HEK293 (cell line): Measurements from ENCODE around the gene CACNB4.

Experiments used
- CTCF ChIA-PET: fragments of 350-600 bp; formaldehyde crosslinking; extraction: SDS; loops from one replicate; lab custom pipeline; 2021; ENCODE audit warnings: antibody characterized with exemption; lab: Yijun Ruan, JAX
- POLR2A ChIA-PET: fragments of 300-600 bp; formaldehyde crosslinking; extraction: SDS; loops from one replicate; lab custom pipeline; 2020; ENCODE audit warnings: antibody characterized with exemption, inconsistent platforms; lab: Yijun Ruan, JAX
- H3K27ac ChIP-seq: fragments of 200-500 bp; sonication (Bioruptor generic); 2 replicates; pipeline ENCODE4 v1.5.1; 2014; ENCODE audit warnings: low read depth, low read length, control low read depth, inconsistent platforms; ENCODE audit errors: extremely low read depth
- H3K36me3 ChIP-seq, 2 experiments: fragments of 200-500 bp in 1 of 2; sonication (Bioruptor generic) in 1 of 2; 1 replicate in 1 of 2; 2 replicates in 1 of 2; pipeline ENCODE4 v1.5.1; 2014 to 2017; ENCODE audit warnings: inconsistent platforms in 2 of 2, low read length in 2 of 2; ENCODE audit not compliant: control insufficient read depth in 2 of 2, insufficient read depth in 1 of 2
- H3K4me1 ChIP-seq: fragments of 200-500 bp; sonication (Bioruptor generic); 2 replicates; pipeline ENCODE4 v1.5.1; 2014; ENCODE audit warnings: mild to moderate bottlenecking, low read length, inconsistent platforms; ENCODE audit not compliant: control insufficient read depth, insufficient read depth
- H3K4me3 ChIP-seq: 2 replicates; pipeline ENCODE4 v1.5.1; 2011; ENCODE audit warnings: low read depth, mild to moderate bottlenecking, control low read depth, low read length, moderate library complexity
- H3K9me3 ChIP-seq: fragments of 200-500 bp; sonication (Bioruptor generic); 2 replicates; pipeline ENCODE4 v1.5.1; 2014; ENCODE audit warnings: low read depth, low read length, inconsistent platforms; ENCODE audit not compliant: control insufficient read depth, insufficient read depth
- GLI2 ChIP-seq: fragments of 450-650 bp; formaldehyde crosslinking; IDR thresholded peaks from 2 replicates; pipeline ENCODE4; 2017; ENCODE audit warnings: missing biosample characterization, missing genetic modification characterization, low read depth, borderline replicate concordance
- HIC1 ChIP-seq: fragments of 450-650 bp; formaldehyde crosslinking; IDR thresholded peaks from 2 replicates; pipeline ENCODE4 v1.5.1; 2016; ENCODE audit warnings: missing biosample characterization, missing genetic modification characterization
- REST ChIP-seq: fragments of 450-650 bp; formaldehyde crosslinking; IDR thresholded peaks from 2 replicates; pipeline ENCODE4 v1.5.1; 2016; ENCODE audit warnings: missing biosample characterization, missing genetic modification characterization
- SCRT1 ChIP-seq: fragments of 450-650 bp; formaldehyde crosslinking; IDR thresholded peaks from 2 replicates; pipeline ENCODE4 v1.5.1; 2016; ENCODE audit warnings: missing biosample characterization, missing genetic modification characterization, borderline replicate concordance
- ZFP3 ChIP-seq: fragments of 450-650 bp; formaldehyde crosslinking; IDR thresholded peaks from 2 replicates; pipeline ENCODE4 v1.5.1; 2016; ENCODE audit warnings: low read depth, missing biosample characterization, missing genetic modification characterization
- ZNF202 ChIP-seq: fragments of 450-650 bp; formaldehyde crosslinking; IDR thresholded peaks from 2 replicates; pipeline ENCODE4 v1.5.1; 2016; ENCODE audit warnings: missing biosample characterization, missing genetic modification characterization, borderline replicate concordance
- ZNF274 ChIP-seq, 2 experiments: fragments of 200-500 bp in 1 of 2; fragments of 450-650 bp in 1 of 2; sonication (Bioruptor generic) in 1 of 2; formaldehyde crosslinking in 1 of 2; IDR thresholded peaks; 2 replicates each; pipeline versions ENCODE4 v1.5.1 to v1.6.1; 2014 to 2016; ENCODE audit warnings: borderline replicate concordance in 1 of 2, inconsistent platforms in 1 of 2, low read length in 1 of 2, missing biosample characterization in 1 of 2, missing genetic modification characterization in 1 of 2
- ZNF280D ChIP-seq: fragments of 450-650 bp; formaldehyde crosslinking; IDR thresholded peaks from 2 replicates; pipeline ENCODE4 v1.5.1; 2016; ENCODE audit warnings: missing biosample characterization, missing genetic modification characterization
- ZNF366 ChIP-seq: fragments of 450-650 bp; formaldehyde crosslinking; conservative IDR thresholded peaks from 2 replicates; pipeline ENCODE4 v1.5.1; 2016; ENCODE audit warnings: missing biosample characterization, missing genetic modification characterization
- ZNF521 ChIP-seq: fragments of 450-650 bp; formaldehyde crosslinking; IDR thresholded peaks from 2 replicates; pipeline ENCODE4 v1.5.1; 2017; ENCODE audit warnings: missing biosample characterization, mild to moderate bottlenecking, missing genetic modification characterization
- ZNF621 ChIP-seq: fragments of 450-650 bp; formaldehyde crosslinking; IDR thresholded peaks from 2 replicates; pipeline ENCODE4 v1.5.1; 2017; ENCODE audit warnings: missing biosample characterization, missing genetic modification characterization
- ZNF704 ChIP-seq: fragments of 450-650 bp; formaldehyde crosslinking; IDR thresholded peaks from 2 replicates; pipeline ENCODE4 v1.5.1; 2016; ENCODE audit warnings: missing biosample characterization, missing genetic modification characterization
- ZNF747 ChIP-seq: fragments of 450-650 bp; formaldehyde crosslinking; IDR thresholded peaks from 2 replicates; pipeline ENCODE4 v1.5.1; 2016; ENCODE audit warnings: missing biosample characterization, missing genetic modification characterization

Gene CACNB4

GRCh38 chr2:152086231-152086630 lies 12.6 kb downstream of the CACNB4 start (continued):
- TF ChIP-seq ZNF202 (tag by site-specific recombination) (no peak), SCRT1 (tag by site-specific recombination) (no peak), HIC1 (tag by site-specific recombination) (no peak)

- Histone ChIP-seq H3K4me1 (no peaks in the 10 kb centered on the region), H3K27ac (no peak overlapping the region), H3K9me3 (no peaks in the 10 kb centered on the region), H3K36me3 (peaks cover 0 to 8% of the 10 kb centered on the region in 2 experiments; a peak in 2 of 3 replicates), H3K4me3 (no peak overlapping the region)
- ChIA-PET CTCF (interaction anchor here (1.0 kb wide), 1 partner anchor 14 kb away, joined by 3 read pairs; no protein-coding TSS in a partner anchor), POLR2A (no interaction called here)
- TF ChIP-seq ZNF621 (tag by site-specific recombination) (no peak), REST (tag by site-specific recombination) (0 out of 2 replicates have a peak, but pooled peaks have one; percentile 38), ZNF274 (IDR thresholded peaks at IDR 0.05; ENCODE audit: low read length) (no peak), ZNF274 (tag by site-specific recombination; IDR thresholded peaks at IDR 0.05; ENCODE audit: borderline replicate concordance) (no peak), ZNF280D (tag by site-specific recombination) (no peak)
Observed at GRCh38 chr2:152084076-152084475, 14.8 kb downstream of the CACNB4 start.

- Histone ChIP-seq H3K36me3 (peaks cover 0 to 8% of the 10 kb centered on the region in 2 experiments; a peak in 2 of 3 replicates), H3K4me3 (no peak overlapping the region), H3K4me1 (no peaks in the 10 kb centered on the region), H3K9me3 (no peaks in the 10 kb centered on the region), H3K27ac (no peak overlapping the region)
- no peak for TF ChIP-seq ZNF747 (tag by site-specific recombination)
- TF ChIP-seq ZFP3 (tag by site-specific recombination): no peak
- TF ChIP-seq ZNF521 (tag by site-specific recombination): no peak
- no peak for TF ChIP-seq ZNF704 (tag by site-specific recombination)
- TF ChIP-seq ZNF366 (tag by site-specific recombination): peak; percentile 62
- no peak for TF ChIP-seq GLI2
- POLR2A ChIA-PET: no interaction called here
- CTCF ChIA-PET: interaction anchor here (0.6 to 1.0 kb wide), 2 partner anchors 14 to 47 kb away, joined by 3 read pairs; no protein-coding TSS in a partner anchor
Observed at GRCh38 chr2:152083202-152083875, 15.5 kb downstream of the CACNB4 start.
